B cell (primary cell): ENCODE results near the gene APOM. TPM values are rescaled to one million over a fixed set of nuclear protein-coding genes. Genes with fewer than 3 reads are reported as not detected.

ENCODE experiments used
- ATAC-seq: fragments of 200-7000 bp; cut with Tn5 transposase; one replicate; pipeline ENCODE4 v1.10.0; 2021; ENCODE audit warnings: low read depth, mild to moderate bottlenecking, moderate number of reproducible peaks, moderate library complexity
- CTCF ChIA-PET: fragments of 350-600 bp; sonication (Branson Sonifier 250); formaldehyde crosslinking; loops from one replicate; lab custom pipeline; 2021; ENCODE audit warnings: antibody characterized with exemption, inconsistent platforms; lab: Charles Lee
- POLR2A ChIA-PET: fragments of 350-600 bp; sonication (Branson Sonifier 250); formaldehyde crosslinking; loops from one replicate; lab custom pipeline; 2021; ENCODE audit warnings: antibody characterized with exemption; lab: Charles Lee
- DNase-seq: peaks from one replicate; pipeline ENCODE4 v3.0.0; 2013
- H2AFZ ChIP-seq: 2 replicates; pipeline ENCODE4 v1.6.1; 2012; ENCODE audit warnings: mild to moderate bottlenecking, low read depth, low read length; ENCODE audit not compliant: insufficient read depth, poor library complexity, severe bottlenecking
- H3K27ac ChIP-seq, 2 donors: 1 replicate in 1 of 2; 2 replicates in 1 of 2; pipeline ENCODE4 v1.5.1; 2012 to 2013; ENCODE audit warnings: low read length in 2 of 2, mild to moderate bottlenecking in 2 of 2, moderate library complexity in 1 of 2
- H3K27me3 ChIP-seq, 4 experiments: fragments of 200-600 bp in 1 of 4; sonication (generic) in 1 of 4; replicated peaks in 1 of 4; 1 replicate in 2 of 4; 2 replicates in 2 of 4; pipeline versions ENCODE4 v1.6.1 to v1.7.0; 2013 to 2016; ENCODE audit warnings: low read length in 3 of 4, mild to moderate bottlenecking in 2 of 4, mixed read lengths in 1 of 4, moderate library complexity in 1 of 4; ENCODE audit not compliant: insufficient read depth in 4 of 4, control insufficient read depth in 3 of 4; ENCODE audit errors: control extremely low read depth in 1 of 4
- H3K36me3 ChIP-seq, 2 experiments: replicated peaks in 1 of 2; 1 replicate in 1 of 2; 2 replicates in 1 of 2; pipeline versions ENCODE4 v1.6.1 to v1.7.1; 2013; ENCODE audit warnings: low read length in 1 of 2; ENCODE audit not compliant: insufficient read depth in 2 of 2, control insufficient read depth in 1 of 2; ENCODE audit errors: control extremely low read depth in 1 of 2, extremely low read depth in 1 of 2
- H3K4me1 ChIP-seq, 2 donors: fragments of 200-600 bp in 1 of 2; sonication (generic) in 1 of 2; 1 replicate in 1 of 2; 2 replicates in 1 of 2; pipeline versions ENCODE4 v1.5.1 to v1.6.1; 2013 to 2017; ENCODE audit warnings: low read length in 2 of 2; ENCODE audit not compliant: control insufficient read depth in 2 of 2, insufficient read depth in 2 of 2
- H3K4me2 ChIP-seq: replicated peaks from 2 replicates; pipeline ENCODE3; 2012; ENCODE audit warnings: mild to moderate bottlenecking, low read depth, low read length; ENCODE audit not compliant: poor library complexity, severe bottlenecking
- H3K4me3 ChIP-seq, 5 experiments: fragments of 200-600 bp in 1 of 5; sonication (generic) in 1 of 5; 1 replicate in 3 of 5; 2 replicates in 2 of 5; pipeline versions ENCODE4 v1.5.1 to v1.7.0; 2011 to 2016; ENCODE audit warnings: low read length in 4 of 5, mild to moderate bottlenecking in 4 of 5, low read depth in 2 of 5, control low read depth in 1 of 5, moderate library complexity in 1 of 5; ENCODE audit not compliant: insufficient read depth in 1 of 5; ENCODE audit errors: control extremely low read depth in 1 of 5, extremely low read depth in 1 of 5
- H3K79me2 ChIP-seq: fragments of 200-600 bp; sonication (generic); one replicate; pipeline ENCODE4 v1.6.0; 2016; ENCODE audit warnings: low read length; ENCODE audit not compliant: control insufficient read depth, insufficient read depth
- H3K9ac ChIP-seq: fragments of 200-600 bp; sonication (generic); 2 replicates; pipeline ENCODE4 v1.6.1; 2017; ENCODE audit warnings: mild to moderate bottlenecking, low read length, moderate library complexity
- H3K9me3 ChIP-seq, 3 donors: one replicate each; pipeline versions ENCODE4 v1.6.1 to v1.7.1; 2013; ENCODE audit warnings: low read length in 2 of 3; ENCODE audit not compliant: control insufficient read depth in 2 of 3, insufficient read depth in 1 of 3; ENCODE audit errors: control extremely low read depth in 1 of 3
- H4K20me1 ChIP-seq: 2 replicates; pipeline ENCODE4 v1.6.0; 2012; ENCODE audit warnings: mild to moderate bottlenecking, low read length; ENCODE audit not compliant: insufficient read depth, control insufficient read depth, poor library complexity, severe bottlenecking
- H3K27ac Mint-ChIP-seq: one replicate; pipeline ENCODE4 v1.8.0; 2021; ENCODE audit warnings: mixed read lengths
- H3K27me3 Mint-ChIP-seq: one replicate; pipeline ENCODE4 v1.8.0; 2021; ENCODE audit warnings: mixed read lengths
- H3K4me1 Mint-ChIP-seq: one replicate; pipeline ENCODE4 v1.8.0; 2021; ENCODE audit warnings: mixed read lengths
- H3K4me3 Mint-ChIP-seq: one replicate; pipeline ENCODE4 v1.8.0; 2021; ENCODE audit warnings: mixed read lengths
- H3K9me3 Mint-ChIP-seq: one replicate; pipeline ENCODE4 v1.8.0; 2022; ENCODE audit warnings: mixed read lengths; ENCODE audit not compliant: insufficient read depth
- EZH2 ChIP-seq: IDR thresholded peaks from 2 replicates; pipeline ENCODE4 v1.6.1; 2012; ENCODE audit warnings: borderline replicate concordance, low read depth, mild to moderate bottlenecking, moderate library complexity, low read length; ENCODE audit not compliant: insufficient read depth, poor library complexity, severe bottlenecking
- WGBS: methylation state at CpG from one replicate; pipeline ENCODE4 v1.1.5; 2013; ENCODE audit warnings: missing lambda C conversion rate; ENCODE audit not compliant: insufficient coverage; 5-methylcytosine and 5-hydroxymethylcytosine counted together
- intact Hi-C: fragments of 100-400 bp; cut with micrococcal nuclease; formaldehyde crosslinking; loops from one replicate; pipeline ENCODE4 v1.10.0; 2022
- polyA plus RNA-seq: library from polyadenylated mRNA; depleted of rRNA; stranded (reverse); fragments of >200 nt; gene quantifications from 2 replicates; pipeline ENCODE4 v1.2.3, GENCODE V29; 2012
- total RNA-seq, 2 donors: library from RNA; stranded (reverse); fragments of 120-200 nt in 1 of 2; gene quantifications; 1 replicate in 1 of 2; 2 replicates in 1 of 2; pipeline versions ENCODE4 v1.2.3 to v1.2.4, GENCODE V29; 2013 to 2022
- TF ChIP-seq, protein P1 (sequence below): fragments of 200-600 bp; IDR thresholded peaks from one replicate; pipeline ENCODE4 v1.8.0; 2022; ENCODE audit warnings: antibody characterized with exemption, mild to moderate bottlenecking

Gene APOM
- total and polyA plus RNA-seq, 2 donors (not counting 1 experiment from before 2014, with no cell fraction given) = 3.6 to 11.6 TPM

GRCh38 chr6:31609519-31610406, 45.9 kb upstream of the APOM start:
- Mint-ChIP-seq H3K27ac (no peak overlapping the region), H3K4me1 (peaks cover 10% of the 10 kb centered on the region), H3K27me3 (no peaks in the 10 kb centered on the region), H3K9me3 (no peaks in the 10 kb centered on the region), H3K4me3 (no peak overlapping the region)
- ATAC-seq (no peak), DNase-seq (no peak)
- WGBS = 95% methylated on average over 3 of the region's 8 CpGs
- ChIA-PET POLR2A (interaction anchor here (1.1 kb wide), 1 partner anchor 13 kb away, joined by 4 read pairs; no protein-coding TSS in a partner anchor), CTCF (interaction anchor here (0.6 to 2.8 kb wide), 5 partner anchors 10 to 243 kb away, joined by 4 to 28 read pairs (median 7); no protein-coding TSS in a partner anchor)
- Histone ChIP-seq H2AFZ (no peak overlapping the region), H3K4me2 (no peak overlapping the region), H3K4me1 (peaks cover 8 to 9% of the 10 kb centered on the region in 2 donors), H3K27ac (no peak overlapping the region), H3K27me3 (no peaks in the 10 kb centered on the region), H3K4me3 (no peak overlapping the region), H4K20me1 (no peaks in the 10 kb centered on the region), H3K79me2 (no peaks in the 10 kb centered on the region), H3K9ac (no peak overlapping the region), H3K9me3 (no peaks in the 10 kb centered on the region), H3K36me3 (no peaks in the 10 kb centered on the region)
- TF ChIP-seq, protein P1, sequence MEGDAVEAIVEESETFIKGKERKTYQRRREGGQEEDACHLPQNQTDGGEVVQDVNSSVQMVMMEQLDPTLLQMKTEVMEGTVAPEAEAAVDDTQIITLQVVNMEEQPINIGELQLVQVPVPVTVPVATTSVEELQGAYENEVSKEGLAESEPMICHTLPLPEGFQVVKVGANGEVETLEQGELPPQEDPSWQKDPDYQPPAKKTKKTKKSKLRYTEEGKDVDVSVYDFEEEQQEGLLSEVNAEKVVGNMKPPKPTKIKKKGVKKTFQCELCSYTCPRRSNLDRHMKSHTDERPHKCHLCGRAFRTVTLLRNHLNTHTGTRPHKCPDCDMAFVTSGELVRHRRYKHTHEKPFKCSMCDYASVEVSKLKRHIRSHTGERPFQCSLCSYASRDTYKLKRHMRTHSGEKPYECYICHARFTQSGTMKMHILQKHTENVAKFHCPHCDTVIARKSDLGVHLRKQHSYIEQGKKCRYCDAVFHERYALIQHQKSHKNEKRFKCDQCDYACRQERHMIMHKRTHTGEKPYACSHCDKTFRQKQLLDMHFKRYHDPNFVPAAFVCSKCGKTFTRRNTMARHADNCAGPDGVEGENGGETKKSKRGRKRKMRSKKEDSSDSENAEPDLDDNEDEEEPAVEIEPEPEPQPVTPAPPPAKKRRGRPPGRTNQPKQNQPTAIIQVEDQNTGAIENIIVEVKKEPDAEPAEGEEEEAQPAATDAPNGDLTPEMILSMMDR = no peak
- no peak for TF ChIP-seq EZH2
- intact Hi-C loops = no loop called here

GRCh38 chr6:31610968-31611367, 44.7 kb upstream of the APOM start:
- Histone ChIP-seq H4K20me1 (no peaks in the 10 kb centered on the region), H3K4me2 (no peak overlapping the region), H3K27me3 (no peaks in the 10 kb centered on the region), H3K4me3 (no peak overlapping the region), H3K9me3 (no peaks in the 10 kb centered on the region), H3K36me3 (no peaks in the 10 kb centered on the region), H3K4me1 (peaks cover 20 to 21% of the 10 kb centered on the region in 2 donors), H2AFZ (no peak overlapping the region), H3K9ac (no peak overlapping the region), H3K79me2 (no peaks in the 10 kb centered on the region), H3K27ac (no peak overlapping the region)
- WGBS = 95% methylated on average over 4 of the region's 4 CpGs
- Mint-ChIP-seq H3K4me1 (peaks cover 22% of the 10 kb centered on the region), H3K9me3 (no peaks in the 10 kb centered on the region), H3K27me3 (no peaks in the 10 kb centered on the region), H3K27ac (no peak overlapping the region), H3K4me3 (no peak overlapping the region)
- intact Hi-C loops = no loop called here
- DNase-seq (no peak), ATAC-seq (no peak)
- ChIA-PET CTCF (interaction anchor here (0.6 to 2.8 kb wide), 5 partner anchors 11 to 60 kb away, joined by 4 to 28 read pairs (median 6); no protein-coding TSS in a partner anchor), POLR2A (no interaction called here)
- TF ChIP-seq, protein P1 = no peak
- TF ChIP-seq EZH2 = no peak
